Measurements from ENCODE around the gene CUX1. TPM values are rescaled to one million over a fixed set of nuclear protein-coding genes. Genes with fewer than 3 reads are reported as not detected.
"Not testable (repeated sequence)": the region's sequence is repeated elsewhere in the genome, so short reads cannot be mapped to it uniquely, and the experiment has no call there.

CUX1 gene
- total RNA-seq, 4 donors from 2014 or later = 56.9 to 124 (median 93.2) TPM

- WGBS, 2 donors (ENCODE audit: low coverage in 1 of 2) = 80 to 98% methylated on average over 1 to 11 of the region's 11 CpGs
- Histone ChIP-seq H3K27me3 (no peaks in the 10 kb centered on the region), H3K4me1 (no peaks in the 10 kb centered on the region), H3K36me3 (no peaks in the 10 kb centered on the region), H3K4me3 (no peak overlapping the region), H3K9me3 (peaks cover 6 to 9% of the 10 kb centered on the region in 2 donors), H3K27ac (no peak overlapping the region)
- TF ChIP-seq, protein P1, sequence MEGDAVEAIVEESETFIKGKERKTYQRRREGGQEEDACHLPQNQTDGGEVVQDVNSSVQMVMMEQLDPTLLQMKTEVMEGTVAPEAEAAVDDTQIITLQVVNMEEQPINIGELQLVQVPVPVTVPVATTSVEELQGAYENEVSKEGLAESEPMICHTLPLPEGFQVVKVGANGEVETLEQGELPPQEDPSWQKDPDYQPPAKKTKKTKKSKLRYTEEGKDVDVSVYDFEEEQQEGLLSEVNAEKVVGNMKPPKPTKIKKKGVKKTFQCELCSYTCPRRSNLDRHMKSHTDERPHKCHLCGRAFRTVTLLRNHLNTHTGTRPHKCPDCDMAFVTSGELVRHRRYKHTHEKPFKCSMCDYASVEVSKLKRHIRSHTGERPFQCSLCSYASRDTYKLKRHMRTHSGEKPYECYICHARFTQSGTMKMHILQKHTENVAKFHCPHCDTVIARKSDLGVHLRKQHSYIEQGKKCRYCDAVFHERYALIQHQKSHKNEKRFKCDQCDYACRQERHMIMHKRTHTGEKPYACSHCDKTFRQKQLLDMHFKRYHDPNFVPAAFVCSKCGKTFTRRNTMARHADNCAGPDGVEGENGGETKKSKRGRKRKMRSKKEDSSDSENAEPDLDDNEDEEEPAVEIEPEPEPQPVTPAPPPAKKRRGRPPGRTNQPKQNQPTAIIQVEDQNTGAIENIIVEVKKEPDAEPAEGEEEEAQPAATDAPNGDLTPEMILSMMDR (IDR thresholded peaks at IDR 0.05) = no peak
- TF ChIP-seq POLR2A (IDR thresholded peaks at IDR 0.05) (no peak), EP300 (IDR thresholded peaks at IDR 0.05; ENCODE audit: low read depth) (no peak), POLR2AphosphoS5 (IDR thresholded peaks at IDR 0.05) (no peak)
- intact Hi-C loops (cut with DNase I; ENCODE audit: low total_unique reads) = no loop called here
- DNase-seq = no peak
- in situ Hi-C loops (cut with MboI; ENCODE audit: low pct_ligation_motif_present in 1 of 4, low pct_unique_long_range_greater_than_20kb in 1 of 4, low sequenced_read_pairs in 3 of 4) = no loop called here
These were observed 29.5 kb downstream of the CUX1 start for GRCh38 chr7:101846800-101847538.

DNA sequence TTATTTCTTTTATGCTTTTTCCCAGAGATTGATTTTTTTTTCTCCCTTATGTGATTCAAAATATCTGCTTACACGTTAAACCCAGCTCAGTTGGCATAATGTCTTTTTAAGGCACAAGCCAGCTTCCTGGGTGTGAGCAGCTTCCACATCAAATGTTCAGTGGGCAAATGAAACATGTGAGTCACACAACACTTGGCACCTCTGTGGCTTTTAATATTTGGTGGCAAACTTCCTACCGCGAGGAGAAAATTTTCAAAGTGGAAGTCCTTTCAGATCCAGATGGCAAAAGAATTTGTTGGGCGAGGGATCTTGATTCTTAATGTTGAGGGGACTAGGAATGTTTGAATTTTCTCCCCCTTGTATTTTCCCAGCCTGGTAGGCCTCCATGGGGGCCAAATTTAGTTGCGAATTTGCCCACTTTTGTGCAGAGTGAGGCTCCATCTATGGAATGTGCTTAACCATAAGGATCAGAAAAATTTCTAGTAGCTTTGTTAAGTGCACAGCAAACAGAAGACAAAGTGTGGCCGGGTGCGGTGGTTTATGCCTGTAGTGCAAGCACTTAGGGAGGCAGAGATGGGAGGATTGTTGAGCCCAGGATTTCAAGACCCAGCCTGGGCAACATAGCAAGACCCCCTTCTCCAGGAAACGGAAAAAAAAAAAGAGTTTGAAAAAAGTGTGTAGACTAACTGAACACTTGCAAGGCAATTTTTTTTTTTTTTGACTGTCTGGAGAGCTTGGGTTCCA lies 31.0 kb downstream of the CUX1 start:
- H3K27ac ChIP-seq = no peak overlapping the region
- no peaks in the 10 kb centered on the region for H3K27me3 ChIP-seq
- intact Hi-C loops (cut with DNase I; ENCODE audit: low total_unique reads) = no loop called here
- no peaks in the 10 kb centered on the region for H3K4me1 ChIP-seq
- in situ Hi-C loops (cut with MboI; ENCODE audit: low pct_ligation_motif_present in 1 of 4, low pct_unique_long_range_greater_than_20kb in 1 of 4, low sequenced_read_pairs in 3 of 4) = no loop called here
- DNase-seq = no peak
- H3K9me3 ChIP-seq = peaks cover 6 to 9% of the 10 kb centered on the region in 2 donors
- H3K4me3 ChIP-seq = no peak overlapping the region
- TF ChIP-seq, protein P1 (IDR thresholded peaks at IDR 0.05) = no peak
- TF ChIP-seq POLR2A (IDR thresholded peaks at IDR 0.05) = no peak
- TF ChIP-seq EP300 (IDR thresholded peaks at IDR 0.05; ENCODE audit: low read depth) = no peak
- TF ChIP-seq POLR2AphosphoS5 (IDR thresholded peaks at IDR 0.05) = no peak
- no peaks in the 10 kb centered on the region for H3K36me3 ChIP-seq
- WGBS, 2 donors (ENCODE audit: low coverage in 1 of 2) = 86 to 100% methylated on average over 4 to 8 of the region's 8 CpGs

DNA sequence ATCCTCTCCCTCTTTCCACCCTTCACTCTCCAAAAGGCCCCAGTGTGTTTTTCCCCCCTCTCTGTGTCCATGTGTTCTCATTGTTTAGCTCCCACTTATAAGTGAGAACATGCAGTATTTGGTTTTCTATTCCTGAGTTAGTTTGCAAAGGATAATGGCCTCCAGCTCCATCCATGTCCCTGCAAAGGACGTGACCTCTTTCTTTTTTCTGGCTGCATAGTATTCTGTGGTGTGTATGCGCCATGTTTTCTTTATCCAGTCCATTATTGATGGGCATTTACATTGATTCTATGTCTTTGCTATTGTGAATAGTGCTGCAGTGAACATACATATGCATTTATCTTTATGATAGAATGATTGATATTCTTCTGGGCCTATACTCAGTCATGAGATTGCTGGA lies 31.9 kb downstream of the CUX1 start:
- intact Hi-C loops (cut with DNase I; ENCODE audit: low total_unique reads); H3K27me3 ChIP-seq; in situ Hi-C loops (cut with MboI; ENCODE audit: low pct_ligation_motif_present in 1 of 4, low pct_unique_long_range_greater_than_20kb in 1 of 4, low sequenced_read_pairs in 3 of 4); H3K4me1 ChIP-seq; H3K4me3 ChIP-seq; H3K27ac ChIP-seq; DNase-seq; H3K9me3 ChIP-seq; H3K36me3 ChIP-seq: not testable (repeated sequence)
- WGBS, 2 donors (ENCODE audit: low coverage in 1 of 2) = 90 to 98% methylated on average over 2 of the region's 2 CpGs

- intact Hi-C loops (cut with DNase I; ENCODE audit: low total_unique reads); H3K9me3 ChIP-seq; H3K36me3 ChIP-seq; H3K27ac ChIP-seq; H3K4me3 ChIP-seq; in situ Hi-C loops (cut with MboI; ENCODE audit: low pct_ligation_motif_present in 1 of 4, low pct_unique_long_range_greater_than_20kb in 1 of 4, low sequenced_read_pairs in 3 of 4); H3K27me3 ChIP-seq; DNase-seq: not testable (repeated sequence)
- H3K4me1 ChIP-seq = peaks cover 10 to 25% (median 18%) of the 10 kb centered on the region in 4 donors
- WGBS, 2 donors (ENCODE audit: low coverage in 1 of 2) = 92 to 93% methylated on average over 3 to 5 of the region's 5 CpGs
These were observed 34.9 kb downstream of the CUX1 start for GRCh38 chr7:101852364-101852763.

DNA sequence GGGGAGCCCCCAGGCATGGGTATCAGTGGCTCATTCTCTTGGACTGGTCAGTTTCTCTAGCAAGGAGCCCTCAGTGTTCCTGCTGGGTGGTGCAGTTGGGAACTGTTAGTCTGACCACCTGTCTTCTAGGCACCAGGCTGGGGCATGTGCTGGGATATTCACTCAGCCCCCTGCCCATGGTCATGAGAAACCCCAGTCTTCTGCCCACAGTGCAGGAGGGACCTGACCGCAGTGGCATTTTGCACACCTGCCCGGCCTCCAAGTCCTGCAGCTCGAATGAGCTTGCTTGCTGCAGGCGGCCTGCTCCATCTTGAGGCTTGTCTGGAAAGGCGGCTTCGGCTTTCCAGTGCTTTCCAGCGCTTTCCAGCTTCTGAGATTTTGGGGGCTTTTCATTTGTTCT lies 36.3 kb downstream of the CUX1 start:
- in situ Hi-C loops (cut with MboI; ENCODE audit: low pct_ligation_motif_present in 1 of 4, low pct_unique_long_range_greater_than_20kb in 1 of 4, low sequenced_read_pairs in 3 of 4) = no loop called here
- intact Hi-C loops (cut with DNase I; ENCODE audit: low total_unique reads) = no loop called here
- H3K27me3 ChIP-seq = no peaks in the 10 kb centered on the region

More for the DNA sequence above, 36.3 kb downstream of the CUX1 start:
- DNase-seq = no peak
- Histone ChIP-seq H3K9me3 (no peaks in the 10 kb centered on the region), H3K27ac (no peak overlapping the region), H3K36me3 (no peaks in the 10 kb centered on the region), H3K4me3 (no peak overlapping the region), H3K4me1 (peaks cover 12 to 33% (median 22%) of the 10 kb centered on the region in 4 donors)
- 90 to 100% methylated on average over 1 to 7 of the region's 7 CpGs for WGBS, 2 donors (ENCODE audit: low coverage in 1 of 2)
- TF ChIP-seq POLR2A (IDR thresholded peaks at IDR 0.05) (no peak), EP300 (IDR thresholded peaks at IDR 0.05; ENCODE audit: low read depth) (no peak), POLR2AphosphoS5 (IDR thresholded peaks at IDR 0.05) (no peak)
- TF ChIP-seq, protein P1 (IDR thresholded peaks at IDR 0.05) = no peak
